HFFc6 (cell line): ENCODE results near the gene HS6ST2. TPM values are rescaled to one million over a fixed set of nuclear protein-coding genes. Genes with fewer than 3 reads are reported as not detected.

Experiments
- DNase-seq: peaks from one replicate; pipeline ENCODE4 v3.0.0-alpha.2; 2018
- H3K27ac Mint-ChIP-seq: 2 replicates; pipeline ENCODE4 v1.8.0; 2020; ENCODE audit warnings: mild to moderate bottlenecking, mixed read lengths
- H3K27me3 Mint-ChIP-seq: 2 replicates; pipeline ENCODE4 v1.8.0; 2021; ENCODE audit warnings: mild to moderate bottlenecking, moderate library complexity, mixed read lengths; ENCODE audit not compliant: insufficient read depth
- H3K36me3 Mint-ChIP-seq: 2 replicates; pipeline ENCODE4 v1.8.0; 2021; ENCODE audit warnings: low read depth, mixed read lengths
- H3K4me1 Mint-ChIP-seq: 2 replicates; pipeline ENCODE4 v1.8.0; 2020; ENCODE audit warnings: low read depth, mixed read lengths
- H3K4me3 Mint-ChIP-seq: 2 replicates; pipeline ENCODE4 v1.8.0; 2020; ENCODE audit warnings: mild to moderate bottlenecking, moderate library complexity, mixed read lengths
- H3K9me3 Mint-ChIP-seq: 2 replicates; pipeline ENCODE4 v1.8.0; 2020; ENCODE audit warnings: mild to moderate bottlenecking, mixed read lengths
- total RNA-seq, 6 experiments: library from RNA; stranded (reverse); fragmentation: NEBNext Ultra II Directional; extraction: Animal tissue kit (Norgen Biotek cat#: 25700); gene quantifications; 2 replicates in 1 of 6; 3 replicates in 5 of 6; pipeline ENCODE4 v1.2.3, GENCODE V29; 2021
- TF ChIP-seq, protein P1 (sequence below): fragments of 200-600 bp; sonication (generic); IDR thresholded peaks from 2 replicates; pipeline ENCODE4 v1.5.0; 2021; ENCODE audit warnings: antibody characterized with exemption, mild to moderate bottlenecking

HS6ST2 gene
- total RNA-seq, 6 experiments from 2014 or later = not detected

DNA sequence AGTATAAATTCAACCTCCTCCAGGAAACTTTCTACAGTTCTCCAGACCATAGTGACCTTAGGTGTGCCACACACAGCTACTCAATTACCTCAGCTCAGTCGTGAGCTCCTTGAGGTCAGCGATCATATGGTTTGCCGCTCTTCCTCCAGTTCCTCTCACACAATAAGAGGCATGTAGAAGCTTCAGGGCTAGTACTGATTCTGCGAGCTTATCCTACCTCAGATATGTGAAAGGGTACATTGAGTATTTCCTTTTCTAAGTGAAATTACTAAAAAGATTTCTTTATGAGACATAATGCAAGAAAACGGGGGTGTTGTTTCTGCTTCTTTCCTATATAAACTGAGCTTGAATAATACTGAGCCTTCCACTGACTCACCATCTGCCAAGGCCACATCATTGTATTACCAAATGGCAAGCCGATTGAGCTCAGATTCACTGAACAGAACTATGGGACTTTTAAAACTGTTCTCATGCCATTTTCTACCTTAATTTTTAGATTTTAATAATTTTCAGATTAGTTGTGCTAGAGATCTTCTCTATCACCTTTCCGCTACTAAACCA, 183.1 kb downstream of the HS6ST2 start:
- H3K36me3 Mint-ChIP-seq = no peaks in the 10 kb centered on the region
- peaks cover 5% of the 10 kb centered on the region; the same call in 1 of the 2 replicates for H3K9me3 Mint-ChIP-seq
- TF ChIP-seq, protein P1, sequence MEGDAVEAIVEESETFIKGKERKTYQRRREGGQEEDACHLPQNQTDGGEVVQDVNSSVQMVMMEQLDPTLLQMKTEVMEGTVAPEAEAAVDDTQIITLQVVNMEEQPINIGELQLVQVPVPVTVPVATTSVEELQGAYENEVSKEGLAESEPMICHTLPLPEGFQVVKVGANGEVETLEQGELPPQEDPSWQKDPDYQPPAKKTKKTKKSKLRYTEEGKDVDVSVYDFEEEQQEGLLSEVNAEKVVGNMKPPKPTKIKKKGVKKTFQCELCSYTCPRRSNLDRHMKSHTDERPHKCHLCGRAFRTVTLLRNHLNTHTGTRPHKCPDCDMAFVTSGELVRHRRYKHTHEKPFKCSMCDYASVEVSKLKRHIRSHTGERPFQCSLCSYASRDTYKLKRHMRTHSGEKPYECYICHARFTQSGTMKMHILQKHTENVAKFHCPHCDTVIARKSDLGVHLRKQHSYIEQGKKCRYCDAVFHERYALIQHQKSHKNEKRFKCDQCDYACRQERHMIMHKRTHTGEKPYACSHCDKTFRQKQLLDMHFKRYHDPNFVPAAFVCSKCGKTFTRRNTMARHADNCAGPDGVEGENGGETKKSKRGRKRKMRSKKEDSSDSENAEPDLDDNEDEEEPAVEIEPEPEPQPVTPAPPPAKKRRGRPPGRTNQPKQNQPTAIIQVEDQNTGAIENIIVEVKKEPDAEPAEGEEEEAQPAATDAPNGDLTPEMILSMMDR = no peak
- H3K4me3 Mint-ChIP-seq = no peak overlapping the region
- no peaks in the 10 kb centered on the region for H3K27me3 Mint-ChIP-seq
- no peaks in the 10 kb centered on the region for H3K4me1 Mint-ChIP-seq
- no peak overlapping the region for H3K27ac Mint-ChIP-seq
- DNase-seq = no peak

DNA sequence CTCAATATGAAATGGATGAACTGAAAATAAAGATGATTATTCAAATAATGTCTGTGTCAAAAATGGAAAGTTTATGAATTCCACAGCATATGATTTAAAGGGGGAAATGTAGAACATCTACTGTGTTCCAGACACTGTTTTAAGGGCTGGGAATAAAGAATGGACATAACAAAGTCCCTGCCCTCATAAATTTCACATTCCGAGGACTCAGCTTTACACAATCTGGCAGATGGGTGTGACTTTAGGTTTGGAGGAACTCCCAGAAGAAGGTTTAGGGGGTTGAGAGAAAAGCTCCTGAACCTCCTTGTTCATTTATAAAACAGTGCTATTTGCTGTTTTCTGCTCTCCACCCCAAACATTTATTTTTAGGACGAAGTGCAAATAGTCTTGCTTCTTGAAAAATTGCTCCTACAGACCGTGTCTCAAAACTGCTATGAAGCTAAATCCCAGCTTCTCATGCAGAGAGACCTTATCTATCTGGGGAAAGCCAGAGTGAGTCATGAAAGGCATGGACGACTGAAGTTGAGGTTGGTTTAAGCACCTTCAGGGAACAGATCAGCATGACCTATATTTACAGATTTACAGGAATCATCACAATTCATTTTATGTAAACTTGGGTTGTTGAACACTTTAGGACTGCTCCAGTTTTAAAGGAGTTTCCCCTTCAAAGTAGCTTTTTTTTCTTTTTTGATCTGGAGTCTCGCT, 184.3 kb downstream of the HS6ST2 start:
- no peaks in the 10 kb centered on the region for H3K27me3 Mint-ChIP-seq
- H3K9me3 Mint-ChIP-seq = peaks cover 5% of the 10 kb centered on the region; the same call in 1 of the 2 replicates
- no peak overlapping the region for H3K27ac Mint-ChIP-seq
- no peak overlapping the region for H3K4me3 Mint-ChIP-seq
- DNase-seq = no peak
- H3K4me1 Mint-ChIP-seq = no peaks in the 10 kb centered on the region
- TF ChIP-seq, protein P1 = no peak
- no peaks in the 10 kb centered on the region for H3K36me3 Mint-ChIP-seq

DNA sequence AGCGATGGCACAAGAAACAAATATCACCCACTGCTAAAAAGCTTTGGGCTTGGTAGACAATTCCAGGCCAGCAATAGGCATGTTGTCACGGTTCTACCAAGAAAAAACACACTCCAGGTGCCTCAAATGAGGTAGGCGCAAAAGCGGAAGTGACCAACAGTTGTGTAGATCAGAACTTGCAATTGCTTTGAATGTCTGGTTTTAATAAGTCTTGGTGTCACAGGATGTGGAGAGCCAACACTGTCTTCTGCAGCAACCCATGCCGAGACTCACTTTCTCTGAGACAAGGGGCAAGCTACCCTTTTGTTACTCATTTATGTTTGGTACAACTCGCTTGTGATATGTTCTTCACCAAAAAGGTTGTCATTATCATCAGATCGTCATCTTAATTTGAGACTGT, 188.8 kb downstream of the HS6ST2 start:
- H3K27ac Mint-ChIP-seq = no peak overlapping the region
- H3K9me3 Mint-ChIP-seq = peaks cover 5% of the 10 kb centered on the region
- H3K4me3 Mint-ChIP-seq = no peak overlapping the region
- H3K36me3 Mint-ChIP-seq = no peaks in the 10 kb centered on the region
- TF ChIP-seq, protein P1 = no peak
- H3K27me3 Mint-ChIP-seq = no peaks in the 10 kb centered on the region
- no peak for DNase-seq
- H3K4me1 Mint-ChIP-seq = no peaks in the 10 kb centered on the region

DNA sequence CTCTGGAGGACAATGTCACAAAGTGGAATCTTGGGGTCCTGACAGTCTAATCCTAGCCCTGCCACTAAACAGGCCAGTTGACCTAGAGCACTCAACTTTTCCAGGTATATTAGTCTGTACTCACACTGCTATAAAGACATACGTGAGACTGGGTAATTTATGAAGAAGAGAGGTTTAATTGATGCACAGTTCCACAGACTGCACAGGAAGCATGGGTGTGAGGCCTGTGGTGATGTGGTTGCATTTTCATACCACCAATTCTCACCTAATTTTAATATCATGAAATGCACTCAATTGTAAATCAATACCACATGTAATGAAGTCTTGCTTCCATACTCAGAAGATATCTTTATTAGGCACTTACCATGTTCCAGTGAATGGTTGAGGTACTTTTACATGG, 192.0 kb downstream of the HS6ST2 start:
- Mint-ChIP-seq H3K9me3 (peaks cover 5% of the 10 kb centered on the region), H3K27me3 (no peaks in the 10 kb centered on the region), H3K36me3 (no peaks in the 10 kb centered on the region), H3K4me1 (no peaks in the 10 kb centered on the region), H3K4me3 (no peak overlapping the region), H3K27ac (no peak overlapping the region)
- DNase-seq = no peak
- TF ChIP-seq, protein P1 = no peak

DNA sequence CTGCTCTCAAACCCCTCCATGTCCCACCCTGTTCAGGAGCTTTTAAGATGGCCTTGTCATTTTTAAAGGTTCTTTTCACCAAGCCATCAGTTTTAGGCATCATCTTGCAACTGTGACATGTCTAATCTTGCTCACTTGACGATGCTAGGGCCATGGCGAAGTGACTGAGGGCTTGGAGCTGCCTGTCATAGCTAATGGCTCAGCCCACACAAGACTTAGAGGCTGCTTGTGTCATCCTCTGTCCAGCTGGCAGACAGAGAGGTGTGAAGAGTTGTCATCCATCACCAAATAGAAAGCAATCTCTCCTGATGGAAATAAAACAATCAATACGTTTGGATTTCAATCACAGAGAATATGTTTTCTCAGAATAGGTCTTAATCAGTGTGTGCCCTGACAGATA, 194.9 kb downstream of the HS6ST2 start:
- Mint-ChIP-seq H3K4me3 (no peak overlapping the region), H3K9me3 (peaks cover 8% of the 10 kb centered on the region), H3K27me3 (no peaks in the 10 kb centered on the region), H3K36me3 (no peaks in the 10 kb centered on the region), H3K27ac (no peak overlapping the region), H3K4me1 (no peaks in the 10 kb centered on the region)
- DNase-seq = no peak
- TF ChIP-seq, protein P1 = no peak
